GM03348 (cell line): Measurements from ENCODE around the gene XRCC3.
A peak's percentile ranks its signal among the peaks of the same experiment; 100 is the strongest.

Experiments
- DNase-seq: peaks from one replicate; pipeline ENCODE4 v3.0.0; 2012; ENCODE audit warnings: low spot score

The XRCC3 gene

DNA sequence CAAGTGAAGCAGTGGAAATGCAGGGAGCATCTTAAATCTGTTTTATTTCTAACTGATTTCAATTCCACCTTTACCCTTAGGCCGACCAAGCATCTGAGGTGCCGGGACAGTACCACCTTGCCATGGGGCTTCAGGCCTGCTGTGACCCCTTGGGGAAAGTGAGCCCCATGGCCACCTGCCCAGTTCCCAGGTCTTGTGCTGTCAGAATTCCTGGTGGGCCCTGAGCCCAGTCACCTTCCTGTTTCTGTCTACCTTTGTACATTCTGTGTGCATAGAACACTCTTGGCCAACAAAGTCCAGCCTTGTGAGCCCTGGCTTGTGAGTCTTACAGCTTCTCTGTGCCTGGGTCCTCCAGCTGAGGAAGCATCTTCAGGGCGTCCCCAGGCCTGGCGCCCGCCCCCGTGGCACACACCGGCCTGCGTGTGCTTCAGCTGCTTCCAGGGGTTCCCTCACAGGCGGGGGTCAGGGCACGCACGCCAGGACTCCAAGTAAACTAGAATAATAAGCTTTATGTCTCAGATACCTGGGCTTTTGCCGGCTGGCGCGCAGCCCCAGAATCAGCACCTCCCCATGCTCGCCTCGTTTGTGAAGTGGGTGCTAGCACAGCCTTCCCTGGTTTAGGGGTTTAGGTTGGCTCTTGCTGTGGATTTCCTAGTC is 10.6 kb upstream of the XRCC3 start:
- no peak for DNase-seq

DNA sequence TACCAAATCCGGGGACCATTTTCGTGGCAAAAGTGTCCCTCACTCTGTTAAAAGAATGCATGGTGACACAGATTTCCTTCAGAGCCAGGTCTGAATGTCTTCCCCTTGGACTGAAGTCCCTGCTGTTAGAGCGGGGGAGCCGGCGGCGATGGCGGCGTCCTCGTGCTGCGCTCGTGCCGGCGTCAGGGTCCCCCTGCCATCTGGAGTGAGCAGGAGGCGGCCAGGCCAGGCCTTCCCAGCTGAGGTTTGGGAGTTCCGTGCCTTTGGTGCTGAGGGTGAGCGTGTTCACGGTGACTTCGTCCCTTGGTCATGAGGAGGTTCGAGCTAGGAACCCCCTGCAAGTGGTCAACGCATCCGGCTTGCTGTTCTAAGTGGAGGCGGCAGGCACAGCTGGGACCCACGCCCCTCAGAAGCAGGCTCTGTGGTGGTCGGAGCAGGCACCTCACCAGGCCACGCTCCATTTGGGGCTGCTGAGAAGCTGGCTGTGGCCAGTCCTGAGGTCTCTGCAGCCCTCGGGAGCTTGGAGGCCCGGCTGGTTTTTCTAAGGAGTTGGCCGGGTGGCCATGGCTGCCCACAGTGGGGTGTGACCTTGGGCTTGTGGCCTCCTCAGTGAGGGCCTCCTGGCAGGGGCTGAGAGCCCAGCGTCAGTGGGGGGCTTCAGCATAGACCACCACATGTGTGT is 9.9 kb upstream of the XRCC3 start:
- no peak for DNase-seq

DNA sequence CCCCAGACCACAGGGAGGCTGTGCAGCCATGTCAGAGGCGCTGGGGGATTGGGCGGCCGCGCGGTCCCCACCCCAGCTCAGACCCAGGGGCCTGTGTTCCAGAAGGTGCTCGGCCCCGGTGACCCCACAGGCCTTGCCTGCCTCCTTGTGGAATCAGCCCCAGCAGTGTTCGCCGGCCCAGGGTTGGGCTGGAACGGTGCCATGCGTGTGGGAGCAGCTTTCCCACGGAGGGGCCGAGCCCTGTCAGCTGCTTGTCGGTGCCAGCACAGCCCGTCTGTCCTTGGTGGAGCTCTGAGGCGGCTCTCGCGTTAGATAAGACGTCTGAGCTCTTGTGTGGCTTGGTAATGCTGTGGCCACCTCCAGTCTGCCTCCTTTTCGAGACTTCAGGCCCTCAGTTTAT is 8.9 kb upstream of the XRCC3 start:
- DNase-seq = peak; percentile 54

DNA sequence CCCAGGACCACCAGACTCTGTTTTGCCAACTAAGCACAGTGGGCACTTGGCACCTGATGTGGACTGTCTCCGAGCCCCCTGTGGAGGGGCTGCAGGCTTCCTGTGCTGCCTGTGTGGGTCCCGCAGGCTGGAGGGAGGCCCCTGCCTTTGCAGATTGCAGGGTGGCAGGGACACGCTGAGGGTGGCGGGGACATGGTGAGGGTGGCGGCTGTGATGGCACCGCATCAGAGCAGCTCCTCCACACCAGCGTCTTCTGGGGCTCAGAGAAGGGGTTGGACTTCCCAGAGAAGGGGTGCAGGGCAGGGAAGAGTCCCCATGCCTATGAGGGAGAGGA is 8.5 kb upstream of the XRCC3 start:
- no peak for DNase-seq

DNA sequence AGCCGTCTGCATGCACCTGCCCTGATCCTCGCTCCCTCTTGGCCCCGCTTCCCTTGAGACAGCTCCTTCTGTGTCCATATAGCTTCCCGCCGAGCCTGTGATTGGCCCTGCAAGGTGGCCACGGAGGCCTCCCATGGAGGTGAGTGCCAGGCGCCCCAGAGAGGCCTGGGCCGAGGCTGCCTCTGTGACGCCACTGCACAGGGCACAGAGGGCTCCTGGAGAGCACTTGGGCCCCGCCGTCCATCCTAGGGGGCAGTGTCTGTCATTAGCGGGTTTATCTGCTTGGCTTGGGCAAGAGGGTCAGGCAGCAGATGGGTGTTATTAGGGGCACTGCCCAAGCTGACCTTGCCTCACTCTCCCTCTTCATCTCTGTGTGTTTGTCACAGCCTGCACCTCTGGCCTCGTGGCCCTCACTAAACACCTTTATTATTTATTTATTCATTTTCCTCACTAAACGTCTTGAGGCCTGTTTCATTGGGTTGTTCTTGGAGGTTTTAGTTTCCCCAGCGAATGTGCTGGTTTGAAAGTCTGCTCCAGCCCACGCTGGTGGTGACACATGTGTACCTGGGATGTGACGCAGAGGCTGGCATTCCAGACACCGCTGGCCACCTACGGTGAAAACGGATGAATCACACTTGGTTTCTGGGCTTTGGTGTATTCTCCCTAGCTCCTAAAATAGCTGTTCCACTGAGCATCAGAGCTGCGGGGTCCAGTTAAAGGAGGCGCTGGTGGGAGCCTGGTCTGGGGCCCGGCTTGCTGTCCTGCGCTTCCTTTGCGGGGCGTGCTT is 6.3 kb upstream of the XRCC3 start:
- no peak for DNase-seq

DNA sequence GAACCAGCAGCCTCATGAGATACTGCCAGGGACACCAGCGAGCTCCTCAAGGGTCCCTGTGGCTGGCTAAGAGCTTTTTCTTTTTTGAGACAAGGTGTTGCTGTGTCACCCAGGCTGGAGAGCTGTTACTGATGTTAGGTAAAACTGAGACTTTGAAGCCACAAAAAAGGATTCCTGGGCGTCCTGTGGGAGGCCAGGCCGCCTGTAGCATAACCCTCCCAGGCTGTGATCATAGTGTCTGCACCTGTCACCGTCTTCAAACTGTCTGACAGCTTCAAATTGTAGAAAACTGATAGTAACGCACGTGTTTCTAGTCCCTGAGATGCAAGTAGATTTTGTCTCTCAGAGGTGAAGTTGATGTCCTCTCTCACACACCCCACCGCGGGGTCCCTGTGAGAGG is 4.5 kb upstream of the XRCC3 start:
- no peak for DNase-seq

DNA sequence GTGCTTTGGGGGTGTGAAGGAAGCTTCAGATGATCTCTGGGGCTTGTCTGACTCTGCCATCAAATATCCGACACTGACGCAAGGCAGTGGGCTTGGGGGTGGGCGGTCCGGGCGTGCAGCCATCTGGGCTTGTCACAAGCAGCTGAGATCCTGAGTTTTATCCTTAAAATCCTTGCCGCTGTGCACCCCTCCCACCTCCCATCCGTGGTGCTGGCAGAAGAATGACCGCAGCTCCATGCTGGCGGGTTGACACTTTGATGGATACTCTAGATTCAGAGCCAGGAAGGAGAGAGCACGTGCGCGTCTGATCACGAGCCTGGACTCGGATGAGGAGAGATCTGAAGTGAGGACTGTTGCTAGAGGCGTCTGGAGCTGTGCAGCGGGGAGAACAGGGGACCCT is 3.3 kb upstream of the XRCC3 start:
- DNase-seq = no peak

DNA sequence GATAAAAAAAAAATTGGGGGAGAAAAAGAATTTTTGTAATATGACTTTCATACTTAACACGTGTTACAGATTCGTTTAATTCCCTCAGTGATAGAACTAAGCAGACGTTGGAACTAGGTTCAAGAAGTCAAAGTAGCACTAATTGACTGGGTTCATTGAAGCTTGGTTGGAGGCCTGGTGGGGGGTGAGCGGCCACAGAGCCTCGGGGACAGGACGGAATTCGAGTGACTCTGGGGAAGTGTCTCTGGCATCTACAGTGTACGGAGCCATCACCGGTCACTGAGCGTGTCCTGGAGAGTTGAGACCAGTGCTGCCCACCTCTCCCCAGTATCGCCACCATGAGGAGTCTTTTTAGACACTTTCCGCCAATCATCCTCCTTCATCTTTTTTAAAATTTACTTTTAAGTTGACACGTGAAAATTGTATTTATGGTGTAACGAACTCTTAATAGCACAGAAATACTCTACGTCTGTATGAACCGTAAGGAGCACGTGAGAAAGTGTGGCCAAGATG is 1.7 kb upstream of the XRCC3 start:
- no peak for DNase-seq

DNA sequence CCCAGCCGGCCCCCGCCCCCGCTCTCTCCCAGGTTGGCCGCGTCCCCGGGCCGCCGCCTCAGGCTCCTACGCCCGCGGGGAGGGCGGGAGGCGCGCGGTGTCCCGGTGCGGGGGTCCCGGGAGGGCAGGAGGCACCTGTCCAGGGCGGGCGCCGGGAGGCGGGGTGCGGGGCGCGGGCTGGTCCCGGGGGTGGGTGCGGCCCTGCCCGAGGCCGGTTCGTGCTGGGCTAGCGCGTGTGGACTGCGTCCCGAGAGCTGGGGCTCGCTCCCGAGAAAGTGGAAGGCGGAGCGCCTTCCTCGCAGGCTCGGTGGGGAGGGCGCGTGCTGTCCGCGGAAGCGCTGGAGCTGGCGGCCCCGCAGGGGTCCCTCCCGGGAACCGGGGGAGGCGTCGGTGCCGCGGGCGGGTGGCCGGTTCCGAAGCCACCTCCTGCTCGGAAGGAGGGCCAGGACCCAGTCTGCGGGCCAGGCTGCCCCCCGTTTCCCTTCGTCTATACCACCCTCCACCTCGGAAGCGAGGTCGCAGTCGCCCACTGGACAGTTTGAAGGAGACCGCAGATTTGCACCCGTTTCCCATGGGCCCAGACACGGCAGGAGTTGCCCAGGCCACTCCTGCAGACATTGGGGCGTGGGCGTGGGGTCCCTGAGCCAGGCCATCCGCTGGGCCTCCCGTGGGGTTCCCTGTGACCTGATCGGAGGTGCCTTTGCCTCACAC is 995 bp upstream of the XRCC3 start:
- peak; percentile 77 for DNase-seq

DNA sequence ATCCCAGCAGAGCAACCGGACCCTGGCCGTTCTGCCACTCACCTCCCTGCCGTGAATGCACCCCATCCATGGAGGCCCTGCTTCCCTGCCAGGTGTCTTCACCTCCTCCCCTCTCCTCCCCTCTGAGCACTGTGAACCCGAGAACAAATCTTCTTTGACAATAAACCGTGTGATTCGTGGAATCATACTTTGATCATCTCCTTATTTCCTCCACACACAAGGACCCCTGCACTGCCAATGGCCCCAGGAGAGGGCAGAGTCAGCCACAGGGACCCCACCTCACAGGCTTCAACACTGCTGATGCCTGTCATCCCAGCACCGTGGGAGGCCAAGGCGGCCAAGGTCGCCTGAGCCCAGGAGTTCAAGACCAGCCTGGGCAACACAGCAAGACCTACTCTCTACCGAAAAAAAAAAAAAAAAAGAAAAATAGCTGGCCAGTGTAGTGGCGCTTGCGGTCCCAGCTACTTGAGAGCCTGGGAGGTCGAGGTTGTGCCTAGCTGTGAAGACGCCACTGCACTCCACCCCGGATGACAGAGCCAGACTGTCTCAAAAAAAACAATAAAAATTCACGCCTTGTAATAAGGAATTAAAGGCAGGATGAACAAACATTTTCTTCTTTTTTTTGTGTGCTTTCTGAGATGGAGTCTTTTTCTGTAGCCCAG is 1.1 kb downstream of the XRCC3 start:
- DNase-seq = no peak

DNA sequence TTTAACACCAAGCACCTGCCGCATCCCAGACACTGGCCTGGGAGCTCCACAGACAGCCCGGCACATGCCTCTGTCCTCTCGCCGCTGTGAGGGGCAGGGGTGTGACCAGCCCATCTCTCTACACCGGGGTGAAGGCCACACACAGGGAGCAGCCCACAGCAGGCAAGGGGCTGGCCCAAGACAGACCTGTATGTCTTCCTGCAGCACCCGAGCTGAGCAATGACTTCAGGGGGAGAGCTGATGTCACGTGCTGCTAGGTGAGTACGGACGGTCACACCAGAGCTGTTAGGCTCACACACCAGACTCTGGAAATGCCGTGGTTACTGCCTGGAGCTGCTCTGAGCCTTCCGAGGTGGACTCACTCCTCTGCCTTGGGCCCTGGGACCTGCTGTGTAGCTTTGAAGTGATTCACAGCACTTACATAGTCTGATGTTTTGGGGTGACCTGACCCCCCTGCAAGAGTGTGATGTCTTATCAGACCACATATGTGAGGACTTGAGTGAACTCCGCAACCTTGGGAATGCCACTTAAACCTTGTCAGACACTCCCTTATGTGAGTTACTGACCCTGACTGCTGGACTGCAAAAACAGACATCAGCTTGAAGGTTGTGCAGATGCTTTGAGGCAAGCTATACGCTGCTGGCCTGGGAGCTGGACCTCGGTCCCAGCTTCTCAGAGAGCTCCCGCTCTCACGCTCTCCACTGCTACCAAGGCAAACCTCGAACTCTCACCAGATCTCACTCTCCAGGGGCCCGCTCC is 1.8 kb downstream of the XRCC3 start:
- DNase-seq = no peak

DNA sequence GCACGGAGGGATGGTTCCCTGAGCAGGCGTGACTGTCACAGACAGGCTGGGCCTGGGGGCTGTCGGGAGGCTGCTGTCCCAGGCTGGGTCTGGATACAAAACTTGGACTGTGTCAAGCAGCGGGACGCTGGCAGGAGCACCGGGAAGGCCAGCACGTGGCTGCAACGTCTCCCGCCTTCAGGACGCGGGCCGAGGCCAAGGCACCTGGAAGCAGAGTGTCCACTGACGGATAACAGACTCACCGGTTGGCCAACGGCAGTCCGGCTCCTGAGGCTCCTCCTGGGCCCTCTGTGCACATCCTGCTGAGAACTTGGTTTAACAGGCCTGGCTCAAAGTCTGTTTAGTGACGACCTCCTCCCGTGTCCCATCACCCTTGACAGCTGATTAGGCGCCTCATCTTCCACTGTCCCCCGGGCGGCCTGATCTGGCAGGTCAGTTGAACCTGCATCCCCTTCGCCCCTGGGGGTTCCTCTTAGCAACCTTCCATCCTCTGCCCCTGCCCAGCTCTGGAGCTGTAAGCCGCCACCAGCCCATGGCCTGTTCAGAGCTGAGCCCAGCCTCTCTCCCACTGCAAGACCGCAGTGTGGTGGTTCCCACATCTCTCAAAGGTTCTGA is 2.5 kb downstream of the XRCC3 start:
- DNase-seq = no peak

DNA sequence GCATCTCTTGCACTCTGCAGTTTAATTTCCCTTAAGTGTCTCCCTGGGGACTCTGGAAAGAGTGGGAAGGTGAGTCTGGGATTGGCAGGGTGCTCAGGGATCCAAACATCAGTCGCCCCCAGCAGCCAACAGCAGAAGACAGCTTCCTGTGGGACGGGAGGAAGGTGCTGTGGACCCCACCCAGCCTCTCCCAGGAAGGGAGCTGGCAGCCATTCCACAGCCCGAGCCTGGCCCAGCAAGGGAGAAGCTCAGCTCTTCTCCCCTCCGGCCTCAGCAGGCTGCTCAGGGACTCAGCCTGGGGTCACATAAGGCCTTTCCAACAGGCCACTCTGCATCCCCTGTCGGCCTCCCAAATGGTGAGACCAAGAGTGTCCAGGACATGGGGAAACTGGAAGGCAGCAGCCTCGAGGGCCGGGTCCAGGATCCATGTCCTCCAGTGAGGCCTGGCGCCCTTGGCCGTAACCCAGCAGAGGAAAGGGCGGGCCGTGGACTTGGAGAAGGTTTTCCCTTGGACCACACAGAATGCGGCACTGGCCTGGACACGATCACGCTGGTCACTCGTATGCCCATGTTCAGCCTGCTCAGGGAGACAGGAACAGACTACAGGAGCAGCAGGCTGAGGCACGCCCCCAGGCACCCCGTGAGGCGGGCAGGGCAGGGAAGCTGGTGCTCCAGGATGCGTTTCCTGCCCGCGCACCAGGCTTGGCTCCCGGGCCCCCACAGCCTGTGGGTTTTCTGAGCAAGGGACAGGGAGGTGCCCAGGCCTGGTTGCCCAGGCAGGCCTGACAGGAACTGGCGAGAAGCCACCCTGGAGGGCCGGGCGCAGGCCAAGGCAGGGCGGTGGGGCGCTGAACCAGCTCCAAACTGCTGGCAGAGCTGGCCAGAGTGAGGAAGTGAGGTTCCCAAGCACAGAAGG is 3.5 kb downstream of the XRCC3 start:
- DNase-seq = no peak

DNA sequence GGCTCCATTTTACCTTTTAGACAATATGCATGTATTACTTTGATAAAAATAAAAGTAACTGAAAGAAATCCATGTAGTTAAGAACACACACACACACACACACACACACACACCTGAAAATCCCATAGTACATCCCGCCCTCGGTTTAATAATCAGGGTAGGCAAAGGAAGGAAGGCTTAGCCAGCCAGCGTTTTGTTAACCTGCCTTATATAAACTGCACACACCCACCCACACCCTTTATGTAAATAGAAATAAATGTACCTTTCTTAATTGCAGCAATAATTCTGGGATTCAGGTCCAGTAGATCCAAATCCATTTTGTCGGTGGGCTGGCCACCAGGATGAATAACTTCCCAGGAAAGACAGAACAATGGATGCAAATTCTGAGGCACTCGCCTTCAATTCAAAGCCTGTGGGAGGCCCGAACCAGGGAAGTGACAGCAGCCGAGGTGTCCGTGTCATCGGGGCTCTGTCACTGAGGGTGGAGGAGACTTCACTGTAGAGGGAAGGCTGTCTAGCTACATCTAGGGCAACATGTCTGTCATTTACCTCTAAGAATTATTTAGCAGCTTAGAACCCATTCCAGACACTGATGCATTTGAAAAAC is 4.4 kb downstream of the XRCC3 start:
- no peak for DNase-seq

DNA sequence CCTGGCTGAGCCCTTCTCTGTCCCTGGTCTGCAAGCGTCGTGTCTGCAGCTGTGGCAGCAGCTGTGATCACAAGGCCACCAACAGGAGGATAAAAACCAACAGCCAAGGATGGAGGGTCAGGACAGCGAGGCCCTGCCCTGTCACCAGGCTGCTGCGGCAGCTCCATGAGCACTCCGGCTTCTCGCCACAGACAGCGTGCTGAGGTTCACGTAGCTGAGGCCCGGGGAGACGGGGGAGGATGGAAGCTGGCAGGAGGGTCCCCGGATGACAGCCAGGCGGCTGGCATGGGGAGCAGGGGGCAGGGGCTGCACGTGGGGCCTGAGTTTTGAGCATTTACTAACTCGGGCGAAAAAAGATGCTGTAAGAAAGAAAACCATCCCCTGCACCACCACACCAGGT is 5.4 kb downstream of the XRCC3 start:
- no peak for DNase-seq

DNA sequence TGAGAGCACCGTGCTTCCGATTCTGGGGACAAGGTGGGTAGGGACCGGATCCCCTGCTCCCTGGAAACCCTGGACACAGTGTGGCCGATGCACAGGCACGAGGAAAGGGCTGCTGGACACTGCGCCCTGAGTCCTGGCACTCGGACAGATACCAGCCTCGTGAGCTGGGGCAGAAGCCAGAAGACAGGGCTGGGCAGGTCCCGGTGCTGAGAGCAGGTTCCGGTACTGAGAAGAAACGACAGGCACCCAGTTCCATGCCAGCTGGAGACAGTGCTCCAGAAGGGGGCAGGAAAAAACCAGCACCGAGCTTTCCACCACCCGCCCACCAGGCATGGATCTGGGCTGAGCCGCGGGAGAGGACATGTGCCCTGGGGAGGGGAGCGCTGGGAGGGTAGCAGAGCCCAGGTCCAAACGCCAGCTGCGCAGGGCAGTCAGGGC is 6.5 kb downstream of the XRCC3 start:
- no peak for DNase-seq

DNA sequence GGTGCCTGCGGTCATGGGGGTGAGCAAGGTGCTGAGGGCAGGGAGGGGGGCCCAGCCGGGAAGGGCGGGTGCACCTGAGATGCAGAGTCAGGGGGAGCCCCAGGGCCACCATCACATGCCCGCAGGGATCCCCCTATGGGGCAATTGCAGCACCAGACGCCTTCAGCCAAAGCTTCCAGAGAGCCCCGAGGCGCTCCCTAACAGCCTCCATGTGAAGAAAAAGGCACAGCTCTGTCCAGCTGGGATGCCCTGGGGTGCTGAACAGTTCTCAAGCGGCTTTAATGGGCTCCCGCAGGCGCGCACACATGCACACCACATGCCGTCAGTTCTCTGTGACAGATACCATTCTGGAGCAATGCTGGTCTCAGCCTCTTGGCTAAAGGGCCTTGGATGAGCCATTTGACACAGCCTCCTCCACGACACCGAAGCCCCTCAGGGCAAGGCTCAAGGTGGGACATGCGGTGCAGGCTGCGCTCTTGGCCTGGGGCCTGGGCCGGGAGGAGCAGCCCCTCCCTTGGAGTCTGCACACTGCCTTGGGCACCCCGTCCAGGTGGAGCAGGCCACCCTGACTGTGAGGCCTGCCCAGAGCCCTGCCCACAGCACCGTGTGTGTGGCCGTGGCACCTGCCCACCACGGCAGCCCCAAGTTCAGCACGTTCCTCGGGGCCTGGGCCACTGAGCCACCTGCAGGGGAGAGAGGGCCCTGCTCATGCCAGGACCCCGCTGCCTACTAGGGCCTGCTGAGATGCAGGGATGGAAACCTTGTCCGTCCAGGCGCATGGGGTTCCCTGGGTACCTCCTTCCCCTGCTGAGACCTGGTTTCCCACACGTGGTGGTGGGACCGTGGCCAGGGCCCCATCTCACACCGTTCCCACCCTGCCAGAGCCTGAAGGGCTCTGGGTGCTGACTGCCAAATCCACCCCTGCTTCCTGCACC is 7.7 kb downstream of the XRCC3 start:
- DNase-seq = no peak
